ENCODE data around the gene TBRG1.

The TBRG1 gene

DNA sequence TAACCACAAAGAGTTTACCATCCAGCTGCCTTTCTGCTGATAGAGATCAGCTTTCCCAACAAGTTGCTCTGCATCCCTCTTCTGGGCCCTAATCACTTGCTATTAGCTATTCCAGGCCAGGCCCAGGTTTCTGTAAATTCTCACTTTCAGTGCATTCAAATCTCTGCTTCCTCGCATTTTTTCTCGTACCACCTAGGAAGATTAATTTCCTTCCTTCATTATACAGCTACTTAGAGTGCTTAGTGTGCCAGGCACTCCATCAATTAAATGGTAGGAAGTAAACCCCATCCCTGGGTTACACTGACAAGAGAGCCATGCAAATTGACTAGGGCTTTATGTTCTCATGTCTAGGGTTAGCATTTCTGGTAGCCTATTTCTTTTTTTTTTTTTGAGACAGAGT lies 41.2 kb downstream of the TBRG1 start:
- no peak for DNase-seq

DNA sequence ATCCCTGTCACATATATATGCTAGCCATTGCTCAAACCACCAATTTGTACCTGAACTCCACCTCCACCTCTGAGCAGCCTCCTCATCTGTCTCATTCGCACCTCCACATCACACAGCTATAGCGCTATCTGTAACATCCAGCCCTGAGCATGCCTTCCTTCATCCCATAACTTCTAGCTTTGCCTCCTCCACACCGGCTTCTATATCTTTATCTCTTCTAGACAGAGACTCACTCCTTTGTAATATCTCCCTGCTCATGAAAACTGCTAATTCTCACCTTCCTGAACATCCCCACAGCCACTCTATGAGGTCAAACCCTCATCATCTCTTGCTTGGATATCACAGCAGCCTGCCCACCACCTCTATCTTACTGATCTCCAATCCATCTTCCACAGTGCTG lies 44.9 kb downstream of the TBRG1 start:
- DNase-seq = no peak

DNA sequence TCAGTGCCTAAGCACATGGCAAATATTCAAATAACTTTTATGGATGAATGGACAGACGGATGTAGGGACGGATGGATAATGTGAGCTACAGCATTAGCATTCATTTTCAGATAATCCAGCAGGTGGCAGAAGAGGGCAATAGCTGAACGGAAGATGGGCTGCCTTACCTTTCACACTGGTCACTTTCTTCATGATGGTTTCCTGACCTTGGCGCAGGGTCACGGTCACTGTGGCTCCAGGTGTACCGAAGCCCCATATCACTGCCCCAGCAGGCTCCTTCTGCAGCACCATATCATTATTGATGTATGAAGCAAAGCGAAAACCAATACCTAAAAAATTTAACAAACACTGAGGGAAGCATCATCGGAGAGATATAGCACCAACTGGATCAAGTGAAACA lies 46.5 kb downstream of the TBRG1 start:
- DNase-seq = peak; percentile 74

DNA sequence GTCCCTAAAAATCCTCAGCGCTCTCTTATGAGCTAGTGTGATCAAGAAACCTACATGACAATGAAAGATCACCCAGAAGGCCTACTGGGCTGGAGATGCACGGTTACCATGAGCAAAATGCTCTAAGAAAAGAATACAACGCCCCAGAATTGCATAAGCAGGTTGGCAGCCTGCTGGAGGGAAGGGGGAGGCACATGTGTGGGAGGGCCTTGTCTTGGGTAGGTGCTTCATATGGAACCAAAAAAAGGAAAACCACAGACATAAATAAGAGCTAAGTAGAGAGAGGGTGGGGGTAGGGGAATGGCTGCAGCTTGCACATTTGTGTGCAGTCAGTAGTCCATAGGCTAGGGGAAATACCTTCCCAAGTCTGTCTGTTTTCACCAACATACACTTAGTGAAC lies 48.1 kb downstream of the TBRG1 start:
- no peak for DNase-seq

DNA sequence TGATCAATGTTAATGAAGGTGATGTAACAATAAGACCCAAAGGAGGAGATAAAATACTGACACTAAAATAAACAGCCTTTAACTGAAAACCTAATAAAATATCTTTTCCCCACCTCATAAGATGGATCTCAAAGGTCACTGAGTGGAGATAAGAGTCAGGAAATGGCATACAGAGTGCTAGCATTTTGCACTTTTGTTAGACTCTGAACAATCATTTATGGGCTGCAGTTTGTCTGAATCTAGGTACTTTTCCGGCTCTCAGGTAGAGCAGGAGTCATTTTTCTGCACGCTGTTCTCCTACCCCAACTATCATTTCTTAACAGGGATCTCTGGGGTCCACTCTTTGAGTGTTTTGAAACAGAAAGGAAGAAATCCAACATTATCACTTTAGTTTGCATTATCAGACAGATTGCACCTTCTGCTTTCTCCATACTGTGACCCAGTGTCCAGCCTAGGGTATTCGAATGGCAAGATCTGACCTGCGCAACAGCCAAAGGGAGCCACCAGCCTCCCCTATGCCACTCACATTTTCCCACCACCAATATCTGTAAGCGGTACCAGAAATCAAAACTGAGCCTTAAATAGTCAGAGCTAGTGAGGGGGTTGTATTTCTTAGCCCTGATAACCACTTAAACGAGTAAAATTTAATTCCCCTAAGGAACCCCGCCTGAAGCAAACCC lies 50.0 kb downstream of the TBRG1 start:
- DNase-seq = no peak

DNA sequence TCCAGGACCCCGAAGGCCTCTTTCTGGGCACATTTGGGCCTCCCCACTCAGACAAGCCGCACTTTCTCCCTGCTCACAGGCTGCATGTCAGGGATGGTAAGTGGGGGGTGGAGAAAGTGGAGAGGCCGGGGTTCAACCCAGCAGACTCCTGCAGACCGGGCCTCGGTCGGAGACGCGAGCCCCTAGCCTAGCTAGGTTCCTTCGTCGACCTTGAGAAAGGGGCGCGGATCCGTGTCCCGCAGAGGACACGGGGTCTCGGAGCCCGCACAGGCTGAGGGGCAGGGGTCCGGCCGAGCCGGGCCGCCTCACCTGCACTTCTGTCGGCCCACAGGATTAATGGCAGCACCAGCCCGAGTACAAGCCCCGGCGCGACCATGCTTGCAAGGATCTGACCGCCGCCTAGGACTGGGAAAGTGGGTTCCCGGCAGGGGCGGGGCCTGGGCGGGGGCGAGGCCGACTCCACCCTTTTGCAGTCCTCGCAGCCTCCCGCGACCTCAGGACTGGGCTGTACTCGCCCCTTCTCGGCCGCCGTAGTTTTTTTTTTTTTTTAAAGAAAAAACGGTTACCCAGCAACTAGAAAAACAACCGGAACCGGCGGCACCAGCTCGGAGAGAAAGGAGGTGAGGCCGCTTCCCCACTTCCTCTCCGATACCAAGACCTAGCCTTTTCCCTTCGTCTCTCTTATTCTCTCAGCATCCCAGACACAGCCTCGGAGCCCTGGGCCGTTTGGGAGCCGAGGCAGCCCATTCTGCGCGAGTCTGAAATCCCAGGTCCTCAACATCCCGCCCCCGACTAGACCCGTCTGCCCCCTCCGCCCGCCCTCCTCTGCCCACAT lies 50.9 kb downstream of the TBRG1 start, which contains the start of the genes SIAE and SPA17:
Gene SIAE (minus strand): TSS at position 407 of the 835 bp plus-strand sequence. CDS start 31 bp downstream, at position 376.
Gene SPA17 (plus strand): TSS at position 572 of the 835 bp plus-strand sequence. CDS start 1,361 bp downstream, outside the sequence.
- peak; percentile 96 for DNase-seq

DNA sequence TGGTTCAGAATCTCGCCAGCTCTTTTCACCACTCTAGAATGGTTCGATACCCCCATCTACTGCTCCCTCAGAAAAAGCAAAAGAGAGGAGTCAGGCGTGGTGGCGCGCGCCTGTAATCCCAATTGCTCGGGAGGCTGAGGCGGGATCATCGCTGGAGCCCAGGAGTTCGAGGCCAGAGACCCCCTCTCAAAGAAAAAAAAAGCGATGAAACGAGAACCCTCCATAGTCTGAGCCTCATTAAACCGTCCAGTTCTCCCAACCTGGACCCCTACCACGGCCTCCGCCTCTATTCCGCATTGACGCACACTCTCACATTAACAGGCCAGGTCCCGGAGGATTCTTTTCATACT lies 51.5 kb downstream of the TBRG1 start:
- DNase-seq = no peak

DNA sequence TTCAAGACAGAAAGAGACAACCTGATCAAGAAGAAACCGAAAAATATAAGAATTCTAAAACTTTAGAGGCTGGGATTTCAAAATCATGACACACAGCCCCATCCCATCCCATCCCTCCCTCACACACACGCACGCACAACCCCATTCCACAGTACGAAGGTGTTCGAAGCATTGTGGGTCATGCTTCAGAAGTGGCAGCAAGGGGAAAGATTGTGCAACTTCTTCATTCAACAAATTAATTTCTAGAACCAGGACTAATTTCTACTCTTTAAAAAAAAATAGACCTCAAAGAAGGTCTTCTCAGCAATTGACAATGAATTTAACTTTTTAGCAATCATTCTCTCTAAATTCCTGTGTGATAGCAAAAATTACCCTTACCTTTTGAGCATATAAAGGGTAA lies 51.9 kb downstream of the TBRG1 start:
- DNase-seq = no peak

DNA sequence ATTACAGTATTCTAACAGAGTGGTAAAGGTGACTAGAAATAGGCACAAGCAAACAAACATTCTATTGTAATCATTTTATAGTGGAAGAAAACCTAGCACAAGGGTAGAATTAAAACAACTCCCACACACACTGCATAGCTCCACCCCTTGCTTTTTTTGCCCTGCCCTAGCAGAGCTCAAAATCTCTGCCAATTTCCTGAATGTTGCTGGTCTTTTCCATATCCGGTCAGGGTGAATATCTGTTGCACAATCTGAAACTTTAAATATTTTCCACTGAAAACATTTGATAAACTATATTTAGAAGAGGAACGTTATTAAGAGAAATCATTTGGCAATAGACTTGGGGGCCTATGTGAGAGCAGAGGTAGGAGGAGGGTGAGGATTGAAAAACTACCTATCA lies 53.7 kb downstream of the TBRG1 start:
- DNase-seq = no peak

DNA sequence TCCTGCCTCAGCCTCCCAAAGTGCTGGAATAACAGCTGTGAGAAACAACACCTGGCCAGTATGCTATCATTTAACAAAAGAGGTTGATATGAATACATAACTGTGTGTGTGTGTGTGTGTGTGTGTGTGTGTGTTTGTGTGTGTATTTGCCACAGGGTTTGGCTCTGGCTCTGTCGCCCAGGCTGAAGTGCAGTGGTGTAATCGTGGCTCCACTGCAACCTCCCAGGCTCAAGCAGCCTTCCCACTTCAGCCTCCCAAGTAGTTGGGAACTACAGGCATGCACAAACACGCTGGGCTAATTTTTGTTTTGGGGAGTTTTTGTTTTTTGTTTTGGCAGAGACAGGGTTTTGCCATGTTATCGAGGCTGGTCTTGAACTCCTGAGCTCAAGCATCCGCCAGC lies 55.8 kb downstream of the TBRG1 start:
- no peak for DNase-seq

DNA sequence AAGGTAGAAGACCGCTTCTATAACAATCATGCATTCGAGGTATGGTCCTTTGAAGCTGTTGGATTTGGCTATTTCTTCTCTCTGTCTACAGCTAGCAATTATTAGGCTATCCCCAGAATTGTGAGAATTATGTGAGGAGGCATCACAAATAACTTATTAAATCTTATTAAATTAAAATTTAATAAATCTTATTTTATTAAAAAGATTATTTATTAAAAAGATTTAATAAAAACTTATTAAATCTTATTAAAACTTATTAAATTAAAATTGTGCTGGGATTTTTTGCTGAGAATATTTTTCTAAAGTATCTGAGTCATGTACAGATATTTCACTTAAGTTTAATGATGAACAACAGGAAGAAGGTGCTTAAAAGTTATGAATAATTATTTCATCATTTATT lies 58.8 kb downstream of the TBRG1 start:
- no peak for DNase-seq

DNA sequence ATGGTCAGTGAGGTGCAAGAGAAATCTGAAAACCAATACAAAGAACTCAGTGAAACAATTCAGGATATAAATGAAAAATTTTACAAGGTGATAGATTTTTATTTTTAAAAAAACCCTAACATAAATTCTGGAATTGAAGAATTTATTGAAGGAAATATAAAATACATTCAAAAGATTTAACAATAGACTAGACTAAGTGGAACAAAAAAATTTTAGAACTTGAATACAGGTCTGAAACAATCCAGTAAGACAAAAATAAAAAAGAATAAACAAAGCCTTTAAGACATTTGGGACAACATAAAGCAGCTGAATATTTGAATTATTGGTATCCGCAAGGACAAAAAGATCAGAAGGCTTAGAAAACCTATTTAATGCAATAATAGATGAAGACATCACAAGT lies 59.8 kb downstream of the TBRG1 start:
- DNase-seq = no peak
